ENCODE data around the gene ZNF579.

GRCh38 chr19:55579766-55580621 is 654 bp downstream of the ZNF579 start:
- TF ChIP-seq NFYA (IDR thresholded peaks at IDR 0.05; ENCODE audit: borderline replicate concordance, low read depth, low read length): no peak
- TF ChIP-seq FOXM1 (IDR thresholded peaks at IDR 0.05; ENCODE audit: low read depth, low read length): no peak
- no peak for TF ChIP-seq FOS (IDR thresholded peaks at IDR 0.05; ENCODE audit: borderline replicate concordance, extremely low read depth, insufficient read length)
- no peak for TF ChIP-seq HDAC2 (IDR thresholded peaks at IDR 0.05)
- TF ChIP-seq CTCF (IDR thresholded peaks at IDR 0.05 in 2 of 3, conservative IDR thresholded peaks at IDR 0.05 in 1 of 3; ENCODE audit: control insufficient read depth in 2 of 3, extremely low read depth in 1 of 3, insufficient read depth in 1 of 3, low read depth in 3 of 3, low read length in 3 of 3): no peak
- no peak for TF ChIP-seq BACH1 (IDR thresholded peaks at IDR 0.05; ENCODE audit: borderline replicate concordance)
- no peak for TF ChIP-seq HDAC6 (IDR thresholded peaks at IDR 0.05; ENCODE audit: unreplicated experiment)
- TF ChIP-seq CEBPB (IDR thresholded peaks at IDR 0.05; ENCODE audit: borderline replicate concordance in 1 of 2, low read depth in 2 of 2, low read length in 2 of 2): no peak
- TF ChIP-seq ESRRA (IDR thresholded peaks at IDR 0.05; ENCODE audit: low read length): no peak
- TF ChIP-seq, protein P1, sequence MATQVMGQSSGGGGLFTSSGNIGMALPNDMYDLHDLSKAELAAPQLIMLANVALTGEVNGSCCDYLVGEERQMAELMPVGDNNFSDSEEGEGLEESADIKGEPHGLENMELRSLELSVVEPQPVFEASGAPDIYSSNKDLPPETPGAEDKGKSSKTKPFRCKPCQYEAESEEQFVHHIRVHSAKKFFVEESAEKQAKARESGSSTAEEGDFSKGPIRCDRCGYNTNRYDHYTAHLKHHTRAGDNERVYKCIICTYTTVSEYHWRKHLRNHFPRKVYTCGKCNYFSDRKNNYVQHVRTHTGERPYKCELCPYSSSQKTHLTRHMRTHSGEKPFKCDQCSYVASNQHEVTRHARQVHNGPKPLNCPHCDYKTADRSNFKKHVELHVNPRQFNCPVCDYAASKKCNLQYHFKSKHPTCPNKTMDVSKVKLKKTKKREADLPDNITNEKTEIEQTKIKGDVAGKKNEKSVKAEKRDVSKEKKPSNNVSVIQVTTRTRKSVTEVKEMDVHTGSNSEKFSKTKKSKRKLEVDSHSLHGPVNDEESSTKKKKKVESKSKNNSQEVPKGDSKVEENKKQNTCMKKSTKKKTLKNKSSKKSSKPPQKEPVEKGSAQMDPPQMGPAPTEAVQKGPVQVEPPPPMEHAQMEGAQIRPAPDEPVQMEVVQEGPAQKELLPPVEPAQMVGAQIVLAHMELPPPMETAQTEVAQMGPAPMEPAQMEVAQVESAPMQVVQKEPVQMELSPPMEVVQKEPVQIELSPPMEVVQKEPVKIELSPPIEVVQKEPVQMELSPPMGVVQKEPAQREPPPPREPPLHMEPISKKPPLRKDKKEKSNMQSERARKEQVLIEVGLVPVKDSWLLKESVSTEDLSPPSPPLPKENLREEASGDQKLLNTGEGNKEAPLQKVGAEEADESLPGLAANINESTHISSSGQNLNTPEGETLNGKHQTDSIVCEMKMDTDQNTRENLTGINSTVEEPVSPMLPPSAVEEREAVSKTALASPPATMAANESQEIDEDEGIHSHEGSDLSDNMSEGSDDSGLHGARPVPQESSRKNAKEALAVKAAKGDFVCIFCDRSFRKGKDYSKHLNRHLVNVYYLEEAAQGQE (IDR thresholded peaks at IDR 0.05; ENCODE audit: low read depth, low read length): no peak
- TF ChIP-seq SIN3A (IDR thresholded peaks at IDR 0.05; ENCODE audit: low read depth, low read length): no peak
- no peak for TF ChIP-seq POLR2AphosphoS5 (IDR thresholded peaks at IDR 0.05; ENCODE audit: low read length)
- no peak for TF ChIP-seq SUZ12 (IDR thresholded peaks at IDR 0.05; ENCODE audit: unreplicated experiment)
- TF ChIP-seq POLR2A (IDR thresholded peaks at IDR 0.05; ENCODE audit: low read depth, low read length): no peak
